C4-2B (cell line): ENCODE data around the gene SYT2.

Source experiments
- ZFX ChIP-seq: fragments of 450-650 bp; IDR thresholded peaks from 2 replicates; pipeline ENCODE4 v1.6.1; 2017
- TF ChIP-seq, protein P1 (sequence below): fragments of 450-650 bp; conservative IDR thresholded peaks from 2 replicates; pipeline ENCODE4 v1.5.1; 2017; ENCODE audit warnings: mild to moderate bottlenecking

DNA sequence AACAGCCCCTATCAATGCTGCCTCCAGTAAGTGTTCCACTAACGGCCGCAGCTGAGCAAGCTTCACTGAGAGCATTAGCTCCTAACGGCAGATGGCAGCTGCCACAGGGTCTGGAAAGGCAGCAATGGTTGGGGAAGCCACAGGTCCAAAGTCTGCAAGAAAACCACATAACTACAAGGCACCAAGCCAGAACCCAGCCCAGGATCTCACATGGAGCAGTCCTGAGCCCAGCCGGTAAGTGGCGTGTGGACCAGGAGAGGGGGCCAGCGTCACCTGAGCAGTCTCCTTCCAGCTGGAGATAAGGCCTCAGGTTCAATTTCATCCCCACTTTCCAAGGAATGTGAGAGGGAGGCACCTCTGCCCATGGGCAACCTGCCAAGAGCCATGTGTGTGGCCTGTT is 13.2 kb downstream of the SYT2 start:
- TF ChIP-seq, protein P1, sequence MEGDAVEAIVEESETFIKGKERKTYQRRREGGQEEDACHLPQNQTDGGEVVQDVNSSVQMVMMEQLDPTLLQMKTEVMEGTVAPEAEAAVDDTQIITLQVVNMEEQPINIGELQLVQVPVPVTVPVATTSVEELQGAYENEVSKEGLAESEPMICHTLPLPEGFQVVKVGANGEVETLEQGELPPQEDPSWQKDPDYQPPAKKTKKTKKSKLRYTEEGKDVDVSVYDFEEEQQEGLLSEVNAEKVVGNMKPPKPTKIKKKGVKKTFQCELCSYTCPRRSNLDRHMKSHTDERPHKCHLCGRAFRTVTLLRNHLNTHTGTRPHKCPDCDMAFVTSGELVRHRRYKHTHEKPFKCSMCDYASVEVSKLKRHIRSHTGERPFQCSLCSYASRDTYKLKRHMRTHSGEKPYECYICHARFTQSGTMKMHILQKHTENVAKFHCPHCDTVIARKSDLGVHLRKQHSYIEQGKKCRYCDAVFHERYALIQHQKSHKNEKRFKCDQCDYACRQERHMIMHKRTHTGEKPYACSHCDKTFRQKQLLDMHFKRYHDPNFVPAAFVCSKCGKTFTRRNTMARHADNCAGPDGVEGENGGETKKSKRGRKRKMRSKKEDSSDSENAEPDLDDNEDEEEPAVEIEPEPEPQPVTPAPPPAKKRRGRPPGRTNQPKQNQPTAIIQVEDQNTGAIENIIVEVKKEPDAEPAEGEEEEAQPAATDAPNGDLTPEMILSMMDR, result no peak
- no peak for TF ChIP-seq ZFX
